ENCODE data around the gene OR51S1.
"Not testable (repeated sequence)": the region's sequence is repeated elsewhere in the genome, so short reads cannot be mapped to it uniquely, and the experiment has no call there.

The OR51S1 gene, protein sequence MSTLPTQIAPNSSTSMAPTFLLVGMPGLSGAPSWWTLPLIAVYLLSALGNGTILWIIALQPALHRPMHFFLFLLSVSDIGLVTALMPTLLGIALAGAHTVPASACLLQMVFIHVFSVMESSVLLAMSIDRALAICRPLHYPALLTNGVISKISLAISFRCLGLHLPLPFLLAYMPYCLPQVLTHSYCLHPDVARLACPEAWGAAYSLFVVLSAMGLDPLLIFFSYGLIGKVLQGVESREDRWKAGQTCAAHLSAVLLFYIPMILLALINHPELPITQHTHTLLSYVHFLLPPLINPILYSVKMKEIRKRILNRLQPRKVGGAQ

DNA sequence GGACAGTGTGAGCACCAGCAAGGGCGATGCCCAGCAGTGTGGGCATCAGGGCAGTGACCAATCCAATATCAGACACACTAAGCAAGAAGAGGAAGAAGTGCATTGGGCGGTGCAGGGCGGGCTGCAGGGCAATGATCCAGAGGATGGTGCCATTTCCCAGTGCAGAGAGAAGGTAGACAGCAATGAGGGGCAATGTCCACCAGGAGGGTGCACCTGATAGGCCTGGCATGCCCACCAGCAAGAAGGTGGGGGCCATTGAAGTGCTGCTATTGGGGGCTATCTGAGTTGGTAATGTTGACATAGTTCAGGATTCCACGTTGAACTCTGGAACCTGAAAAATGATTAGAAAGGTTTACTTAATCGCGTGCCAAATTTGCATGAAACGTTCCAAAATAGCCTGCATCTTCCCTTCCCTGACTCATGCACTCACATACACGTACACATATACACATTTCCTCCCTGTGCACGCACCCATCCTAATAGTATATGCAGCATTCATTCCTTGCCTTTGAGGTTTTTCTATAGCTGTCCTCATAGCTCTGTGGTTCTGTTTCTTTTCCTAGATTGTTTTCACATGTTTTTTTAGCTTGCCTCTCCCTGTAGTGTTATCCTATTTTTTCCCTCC is at the start of gene OR51S1:
Gene OR51S1 (minus strand): TSS at position 301 of the 625 bp plus-strand sequence. CDS start 0 bp downstream, at position 301.
- no peak for DNase-seq

DNA sequence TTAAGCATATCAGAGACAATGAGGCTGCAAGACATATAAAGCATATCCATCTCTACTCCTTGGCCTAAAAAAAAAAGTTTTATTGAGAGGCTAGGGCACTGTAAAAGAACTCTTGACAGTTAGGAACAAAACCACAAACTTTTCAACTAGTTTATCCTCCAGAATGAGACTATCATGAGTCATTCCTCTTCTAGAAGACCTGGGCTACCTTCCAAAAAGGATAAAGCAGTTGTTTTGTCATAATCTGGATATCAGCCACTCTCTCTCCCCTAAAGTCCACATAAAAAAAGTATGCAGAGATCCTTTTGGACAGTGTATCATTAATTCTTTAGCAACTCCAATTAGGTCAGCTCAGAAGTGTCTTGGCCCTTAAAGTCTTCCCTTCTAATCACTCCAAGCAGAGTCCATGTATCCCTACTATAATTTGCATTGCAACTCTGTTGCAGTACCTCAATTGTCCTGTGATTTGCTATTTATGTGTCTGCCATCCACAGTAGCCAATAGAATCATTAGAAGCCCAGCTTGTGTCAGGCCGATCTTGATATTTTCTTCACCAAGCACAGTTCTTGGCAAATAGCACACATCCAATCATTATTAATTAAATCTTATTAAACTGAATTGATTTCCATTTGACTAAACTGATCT is 43.1 kb upstream of the OR51S1 start:
- DNase-seq, result no peak

DNA sequence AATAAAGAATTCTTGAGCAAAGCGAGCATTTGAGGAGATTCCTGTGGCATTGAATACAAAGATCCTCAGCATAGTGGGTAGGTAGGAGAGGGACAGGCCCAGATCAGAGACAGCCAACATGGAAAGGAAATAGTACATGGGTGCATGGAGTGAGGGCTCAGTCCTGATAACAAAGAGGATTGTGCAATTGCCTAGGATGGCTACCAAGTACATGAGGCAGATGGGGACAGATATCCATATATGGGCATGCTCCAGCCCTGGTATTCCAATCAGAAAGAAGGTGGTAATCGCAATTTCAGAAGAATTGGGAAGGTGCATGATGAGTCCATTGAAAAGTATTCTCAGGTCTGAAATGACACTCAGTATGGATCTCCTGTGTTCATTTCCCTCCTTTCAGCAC is 41.3 kb upstream of the OR51S1 start:
- DNase-seq, result no peak

DNA sequence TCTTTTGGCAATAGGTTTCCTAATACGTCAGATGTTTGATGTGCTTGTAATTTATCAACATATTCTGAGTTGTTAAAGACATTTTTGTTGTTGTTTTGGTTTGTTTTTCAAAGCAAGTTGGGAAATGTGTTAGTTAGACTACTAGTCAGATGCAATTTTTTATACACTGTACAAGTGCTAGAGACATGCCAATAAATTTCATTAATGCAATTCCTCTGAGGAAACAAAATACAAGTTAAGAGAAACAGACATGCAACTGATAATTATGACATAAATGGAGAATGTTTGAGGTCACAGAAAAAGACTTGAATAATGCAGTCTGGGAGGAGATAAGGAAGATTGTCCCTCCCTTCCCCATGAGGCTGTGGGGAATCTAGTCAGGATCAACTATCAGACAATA is 38.6 kb upstream of the OR51S1 start:
- DNase-seq, result no peak

DNA sequence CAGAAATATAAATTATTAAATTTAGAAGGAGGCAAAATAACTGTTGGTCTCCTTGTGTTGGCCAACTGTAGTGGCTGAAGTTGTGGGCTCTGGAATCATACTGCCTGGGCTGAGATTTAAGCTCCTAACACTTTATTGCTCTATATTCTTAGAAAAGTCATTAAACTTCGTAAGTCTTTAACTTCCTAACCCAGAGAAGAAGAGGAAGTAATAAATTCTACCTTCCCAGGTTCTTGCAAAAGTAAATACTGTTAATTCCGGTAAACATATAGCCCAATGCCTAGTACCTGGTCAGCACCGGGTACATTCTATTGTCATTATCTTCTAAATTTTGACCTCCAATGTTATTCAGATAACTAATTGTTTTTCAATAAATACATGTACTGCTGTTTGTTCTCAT is 37.2 kb upstream of the OR51S1 start:
- no peak for DNase-seq

DNA sequence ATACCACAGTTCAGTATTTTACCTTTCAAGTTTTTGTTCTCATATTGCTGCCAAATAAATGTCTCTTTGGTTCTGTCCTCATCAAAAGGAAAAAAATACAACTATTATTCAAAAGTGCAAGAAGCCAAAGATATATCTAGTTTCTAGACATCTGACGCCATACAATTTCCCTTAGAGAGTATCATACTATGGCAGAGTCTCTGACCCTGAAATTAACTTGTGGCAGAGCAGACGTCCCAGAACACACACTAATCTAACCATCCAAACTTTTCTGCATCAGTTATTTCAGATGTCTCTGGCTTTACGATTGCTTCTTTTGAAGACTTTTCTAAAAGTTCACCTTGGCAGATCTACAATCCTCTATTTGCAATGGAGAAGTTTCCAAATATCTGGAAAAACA is 35.4 kb upstream of the OR51S1 start:
- no peak for DNase-seq

DNA sequence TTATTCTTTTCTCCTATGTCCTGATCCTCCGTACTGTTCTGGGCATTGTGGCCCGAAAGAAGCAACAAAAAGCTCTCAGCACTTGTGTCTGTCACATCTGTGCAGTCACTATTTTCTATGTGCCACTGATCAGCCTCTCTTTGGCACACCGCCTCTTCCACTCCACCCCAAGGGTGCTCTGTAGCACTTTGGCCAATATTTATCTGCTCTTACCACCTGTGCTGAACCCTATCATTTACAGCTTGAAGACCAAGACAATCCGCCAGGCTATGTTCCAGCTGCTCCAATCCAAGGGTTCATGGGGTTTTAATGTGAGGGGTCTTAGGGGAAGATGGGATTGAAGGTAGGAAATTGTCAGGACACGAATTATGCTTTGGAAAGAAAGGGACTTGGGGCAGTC is 33.5 kb upstream of the OR51S1 start:
- no peak for DNase-seq

DNA sequence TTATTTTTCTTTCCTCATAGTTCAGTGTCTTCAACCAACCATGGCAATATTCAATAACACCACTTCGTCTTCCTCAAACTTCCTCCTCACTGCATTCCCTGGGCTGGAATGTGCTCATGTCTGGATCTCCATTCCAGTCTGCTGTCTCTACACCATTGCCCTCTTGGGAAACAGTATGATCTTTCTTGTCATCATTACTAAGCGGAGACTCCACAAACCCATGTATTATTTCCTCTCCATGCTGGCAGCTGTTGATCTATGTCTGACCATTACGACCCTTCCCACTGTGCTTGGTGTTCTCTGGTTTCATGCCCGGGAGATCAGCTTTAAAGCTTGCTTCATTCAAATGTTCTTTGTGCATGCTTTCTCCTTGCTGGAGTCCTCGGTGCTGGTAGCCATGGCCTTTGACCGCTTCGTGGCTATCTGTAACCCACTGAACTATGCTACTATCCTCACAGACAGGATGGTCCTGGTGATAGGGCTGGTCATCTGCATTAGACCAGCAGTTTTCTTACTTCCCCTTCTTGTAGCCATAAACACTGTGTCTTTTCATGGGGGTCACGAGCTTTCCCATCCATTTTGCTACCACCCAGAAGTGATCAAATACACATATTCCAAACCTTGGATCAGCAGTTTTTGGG is 33.0 kb upstream of the OR51S1 start, which contains the start of gene OR51T1:
Gene OR51T1 (plus strand): TSS at position 41 of the 641 bp plus-strand sequence. CDS start 0 bp downstream, at position 41.
- DNase-seq, result no peak

DNA sequence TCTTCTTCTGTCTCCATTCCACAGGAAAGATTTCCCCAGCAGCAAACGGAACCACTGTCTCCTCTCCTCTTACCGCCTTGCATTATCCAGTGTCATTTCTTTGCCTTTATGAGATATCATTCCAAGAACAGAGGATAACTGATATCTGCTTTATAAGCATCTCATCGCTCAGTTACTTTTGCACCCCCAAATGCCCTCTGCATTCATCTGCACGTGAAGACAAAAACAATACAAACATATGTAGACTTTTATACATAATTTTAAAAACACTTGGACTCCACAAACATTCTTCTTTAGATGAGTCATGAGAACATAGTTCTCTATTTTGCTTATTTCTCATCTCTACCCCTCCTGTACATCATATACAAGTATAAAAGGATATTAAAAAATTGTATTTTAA is 32.2 kb upstream of the OR51S1 start:
- no peak for DNase-seq

DNA sequence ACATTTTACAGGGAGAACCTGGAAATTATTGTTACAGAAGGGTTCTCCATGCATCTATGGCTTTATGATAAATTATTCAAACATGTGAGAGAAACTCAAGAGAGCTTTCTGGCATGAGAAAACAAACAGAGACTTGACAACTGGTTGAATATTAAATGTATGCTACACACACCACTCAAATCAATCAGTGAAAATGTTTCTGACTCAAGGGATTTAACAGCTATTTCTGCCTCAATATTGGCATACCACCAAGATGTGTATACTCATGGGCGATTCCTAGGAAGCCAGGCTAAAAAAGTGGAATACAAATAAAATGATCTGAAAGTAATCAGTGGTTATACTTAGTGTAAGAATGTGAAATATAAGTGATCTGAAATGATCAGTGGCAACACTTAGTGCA is 16.8 kb upstream of the OR51S1 start:
- no peak for DNase-seq

DNA sequence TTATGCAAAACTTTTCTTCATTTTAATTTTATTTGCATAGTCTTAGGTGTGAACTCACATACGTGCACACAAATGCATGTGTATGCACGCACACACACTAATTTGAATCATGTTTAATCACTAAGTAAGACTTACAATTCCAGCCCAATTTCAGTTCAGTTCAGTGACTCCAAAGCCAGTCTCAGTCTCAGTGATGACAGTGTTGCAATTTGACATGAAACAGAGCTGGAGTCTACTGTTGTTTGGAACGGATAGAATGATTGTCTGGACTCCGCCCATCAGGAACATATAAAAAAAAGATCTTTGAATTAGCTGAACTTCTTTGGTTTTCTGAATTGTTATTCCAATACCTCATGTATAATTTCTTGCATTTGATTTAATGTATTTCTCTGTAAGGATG is 14.9 kb upstream of the OR51S1 start:
- DNase-seq, result no peak

DNA sequence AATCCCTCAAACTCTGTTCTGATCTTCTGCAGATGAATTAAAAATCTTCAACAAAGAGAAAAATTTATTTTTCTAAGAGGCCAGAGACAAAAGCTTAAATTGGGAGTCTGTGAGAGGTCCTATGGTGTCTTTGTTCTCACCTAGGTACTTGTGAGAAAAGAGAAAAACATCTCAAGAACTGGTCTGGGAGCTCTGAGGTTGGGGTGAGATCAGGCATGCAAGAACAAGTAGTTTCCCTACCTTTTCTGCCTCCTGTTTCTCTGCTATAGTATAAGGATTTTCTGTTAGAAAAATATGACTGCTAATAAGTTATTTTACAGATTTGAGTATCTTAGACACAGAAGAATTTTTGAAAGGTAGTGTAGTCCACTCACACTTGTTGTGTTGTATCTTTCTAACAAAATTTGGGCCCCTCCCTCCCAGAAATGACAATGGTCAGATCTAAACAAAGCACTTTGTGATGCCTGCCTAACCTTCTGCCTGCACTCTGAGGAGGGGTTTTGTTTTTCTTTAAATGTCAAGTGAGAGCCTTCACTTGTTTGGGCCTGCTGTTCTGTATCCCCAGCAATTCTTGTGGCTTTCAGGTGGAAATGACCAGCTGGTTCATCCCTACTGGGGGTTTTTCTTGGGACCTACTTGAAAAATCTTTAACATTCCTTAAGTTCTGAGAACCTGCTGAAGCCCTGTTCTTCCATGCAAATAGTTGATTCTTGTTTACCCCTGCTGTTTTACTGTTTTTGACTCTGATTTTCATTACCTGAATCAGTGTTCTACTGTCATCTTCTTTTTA is 13.6 kb upstream of the OR51S1 start:
- DNase-seq, result no peak

DNA sequence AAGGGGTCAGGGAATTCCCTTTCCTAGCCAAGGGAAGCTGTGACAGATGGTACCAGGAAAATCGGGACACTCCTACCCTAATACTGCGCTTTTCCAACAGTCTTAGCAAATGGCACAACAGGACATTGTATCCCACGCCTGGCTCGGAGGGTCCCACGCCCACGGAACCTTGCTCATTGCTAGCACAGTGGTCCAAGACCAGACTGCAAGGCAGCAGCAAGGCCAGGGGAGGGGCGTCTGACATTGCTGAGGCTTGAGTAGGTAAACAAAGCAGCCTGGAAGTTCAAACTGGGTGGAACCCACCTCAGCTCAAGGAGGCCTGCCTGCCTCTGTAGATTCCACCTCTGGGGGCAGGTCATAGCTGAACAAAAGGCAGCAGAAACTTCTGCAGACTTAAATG is 5.3 kb upstream of the OR51S1 start:
- not testable (repeated sequence) for DNase-seq

DNA sequence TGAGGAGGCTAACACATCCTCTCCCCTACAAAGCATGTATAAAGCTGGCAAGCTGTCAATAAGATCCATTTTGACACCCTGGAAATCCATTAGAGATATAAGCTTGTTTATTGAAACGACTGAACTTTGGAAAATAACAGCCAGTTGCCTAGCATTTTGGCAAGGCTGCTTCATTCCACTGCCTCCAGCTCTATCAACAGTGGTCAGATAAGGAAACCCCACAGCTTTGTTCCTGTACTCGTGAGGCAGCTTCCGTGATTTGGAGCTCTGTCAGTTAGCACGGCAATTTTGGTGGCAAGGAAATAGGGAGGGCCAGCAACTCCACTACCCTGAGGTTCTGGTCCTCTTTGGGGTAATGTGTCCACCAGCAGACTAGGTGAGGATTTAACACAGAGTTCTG is 2.0 kb upstream of the OR51S1 start:
- no peak for DNase-seq

DNA sequence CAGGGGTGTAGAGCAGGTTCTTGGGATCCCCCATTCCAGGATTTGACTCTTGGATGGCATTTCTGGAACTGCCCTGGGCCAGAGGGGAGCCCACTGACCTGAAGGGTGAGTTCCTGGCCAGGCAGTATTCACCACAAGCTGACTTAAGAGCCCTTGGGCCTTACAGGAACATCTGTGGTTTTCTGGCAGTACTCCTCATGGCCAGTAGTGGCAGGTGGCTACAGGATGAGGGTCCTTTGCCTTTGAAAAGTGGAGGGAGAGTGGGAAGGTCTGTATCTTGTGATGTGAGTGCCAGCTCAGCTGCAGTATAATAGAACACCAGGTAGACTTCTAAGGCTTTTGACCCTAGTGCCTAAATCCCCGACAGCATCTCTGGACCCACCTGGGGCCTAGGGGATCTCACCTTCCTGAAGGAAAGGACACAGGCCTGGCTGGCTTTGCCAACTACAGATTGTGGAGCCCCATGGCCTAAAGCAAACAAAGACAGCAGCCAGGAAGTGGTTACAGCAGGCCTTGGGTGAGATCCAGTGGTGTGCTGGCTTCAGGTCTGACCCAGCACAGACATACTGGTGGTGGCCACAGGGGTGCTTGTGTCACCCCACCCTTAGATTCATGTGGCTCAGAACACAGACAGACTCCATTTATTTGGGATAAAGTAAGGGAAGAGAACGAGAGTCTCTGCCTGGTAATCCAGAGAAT is 9.0 kb downstream of the OR51S1 start:
- DNase-seq, result no peak

DNA sequence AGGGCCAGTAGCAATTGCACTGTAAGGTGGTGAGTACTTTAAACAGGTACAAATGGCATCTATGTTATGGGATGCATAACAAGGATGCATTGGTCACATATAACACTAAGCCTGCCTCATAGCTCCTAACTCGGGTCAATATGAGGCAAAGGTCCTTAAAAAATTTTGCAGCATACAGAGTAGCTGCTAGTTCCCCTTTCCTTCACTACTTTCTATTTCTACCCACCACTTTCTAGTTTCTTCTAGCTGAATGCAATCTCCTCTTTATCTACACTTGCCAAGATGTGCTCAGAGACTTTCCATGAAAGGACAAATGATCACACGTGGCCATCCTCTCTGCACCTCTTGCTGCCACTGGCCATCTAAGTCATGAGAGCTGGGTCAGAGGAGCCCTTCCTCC is 18.1 kb downstream of the OR51S1 start:
- no peak for DNase-seq

DNA sequence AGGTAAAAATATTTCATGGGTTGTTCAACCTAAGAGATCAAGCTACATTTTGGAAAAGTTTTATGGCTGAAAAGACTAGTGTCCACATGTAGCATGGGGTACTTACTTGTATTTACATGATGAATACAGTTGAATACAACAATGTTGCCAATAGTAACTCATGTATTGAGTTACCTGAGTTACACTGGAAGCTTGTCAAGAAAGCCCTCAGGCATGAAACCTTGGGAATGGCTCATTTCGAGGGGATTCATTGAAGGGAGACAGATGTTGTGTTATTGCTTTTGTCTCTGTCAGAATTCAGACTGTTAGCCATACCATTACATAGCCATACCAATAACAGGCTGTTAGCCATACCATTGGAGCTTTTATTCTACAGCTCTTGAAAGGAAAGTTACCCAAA is 18.7 kb downstream of the OR51S1 start:
- no peak for DNase-seq

DNA sequence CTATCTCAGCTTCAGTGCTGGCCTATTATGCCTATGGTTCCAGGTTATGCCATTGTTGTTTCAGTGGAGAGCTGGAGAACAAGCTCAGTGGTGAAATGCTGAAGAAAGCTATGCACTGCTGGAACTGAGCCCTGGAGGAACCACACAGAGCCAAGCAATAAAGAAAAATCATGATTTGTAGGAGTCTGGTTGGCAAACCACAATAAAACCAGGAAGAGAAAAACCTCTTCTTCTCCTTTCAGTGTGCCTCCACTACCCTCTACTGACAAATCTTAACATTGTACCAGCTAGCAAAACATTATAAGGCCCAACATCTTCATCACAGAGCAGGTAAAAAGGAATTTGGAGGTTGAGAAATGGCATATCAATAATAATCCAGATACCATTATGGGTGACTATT is 22.6 kb downstream of the OR51S1 start:
- DNase-seq, result no peak

DNA sequence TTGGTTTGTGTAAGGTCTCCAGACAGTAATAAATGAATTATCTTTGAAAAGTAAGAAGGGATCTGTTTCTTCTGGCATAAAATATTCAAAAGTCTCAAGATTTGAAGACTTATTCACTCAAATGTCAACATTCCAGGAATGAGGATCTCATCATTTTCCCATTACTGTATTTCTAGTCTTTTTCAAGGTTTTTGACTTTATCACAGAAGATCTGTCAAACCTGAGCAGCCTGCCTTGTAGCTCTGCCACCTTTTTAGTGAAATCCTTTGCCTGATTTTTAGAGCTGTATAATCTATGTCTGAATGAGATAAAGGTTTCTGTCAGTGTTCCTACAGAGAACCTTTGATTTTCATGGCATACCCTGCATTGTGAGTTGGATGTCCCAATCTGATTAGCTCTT is 23.9 kb downstream of the OR51S1 start:
- no peak for DNase-seq

DNA sequence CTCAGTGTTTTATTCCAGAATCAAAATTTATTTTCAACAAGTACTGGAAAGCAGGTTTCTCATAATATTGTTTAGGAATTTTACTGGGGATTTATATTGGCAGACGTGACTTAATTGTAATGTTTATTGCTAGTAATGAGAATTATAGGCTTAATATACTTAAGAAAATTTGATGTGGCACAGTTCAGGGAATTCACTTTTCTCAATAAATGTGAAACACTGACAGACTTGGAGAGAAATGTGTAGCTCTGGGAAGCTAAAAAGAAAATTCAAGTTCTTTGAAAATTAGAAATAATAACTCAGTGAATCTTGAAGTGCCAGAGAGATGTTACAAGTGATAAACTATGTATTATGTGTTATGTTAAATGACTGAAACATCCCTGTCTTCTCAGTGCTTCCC is 28.0 kb downstream of the OR51S1 start, which contains the start of gene OR51F2:
Gene OR51F2 (plus strand): TSS at position 301 of the 400 bp plus-strand sequence. CDS start 101 bp downstream, outside the sequence.
- no peak for DNase-seq

DNA sequence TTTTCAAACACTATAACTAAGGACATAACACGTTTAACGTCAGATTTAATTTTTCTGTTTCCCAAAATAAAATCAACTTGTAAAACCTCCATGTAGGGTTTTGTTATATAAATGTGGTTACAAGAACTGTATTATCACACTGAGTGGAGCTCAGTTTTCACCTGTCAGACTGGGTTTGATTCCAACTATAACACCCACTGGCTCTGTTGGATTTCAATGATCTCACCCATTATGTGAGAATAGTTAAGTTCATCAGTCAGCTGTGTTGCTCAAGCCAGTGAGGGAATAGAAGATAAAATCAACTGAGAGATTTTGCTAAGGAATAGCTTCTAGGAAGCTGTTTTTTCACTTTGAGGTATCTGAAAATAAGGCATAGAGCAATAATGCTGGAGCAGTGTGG is 39.8 kb downstream of the OR51S1 start:
- DNase-seq, result no peak

DNA sequence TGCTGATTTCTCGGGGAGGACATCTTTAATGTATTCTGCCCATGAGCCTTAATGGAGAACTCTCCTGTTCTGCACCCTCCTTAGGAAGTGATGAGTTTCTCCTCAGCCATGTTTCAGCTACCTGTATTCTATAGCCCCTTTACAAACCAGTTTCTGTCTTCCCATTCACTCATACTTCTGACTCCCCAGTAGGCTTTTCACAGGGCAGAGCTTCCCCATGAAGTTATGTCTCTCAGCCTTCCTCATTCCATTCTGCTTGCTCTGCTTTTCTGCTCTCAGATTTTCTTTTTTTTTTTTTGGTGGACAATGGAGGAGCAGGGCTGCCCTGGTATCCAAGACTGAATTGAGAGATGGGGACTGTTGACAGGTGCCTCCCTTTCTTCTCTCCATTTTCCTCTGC is 40.5 kb downstream of the OR51S1 start:
- DNase-seq, result no peak
